GM10266 (cell line): Measurements from ENCODE around the gene GBGT1.

Experiments
- DNase-seq: peaks from one replicate; pipeline ENCODE4 v3.0.0; 2012; ENCODE audit errors: extremely low spot score
- CTCF ChIP-seq: IDR thresholded peaks from 2 replicates; pipeline ENCODE4 v1.5.1; 2012; ENCODE audit warnings: mild to moderate bottlenecking, low read depth; ENCODE audit not compliant: control insufficient read depth, insufficient read depth; ENCODE audit errors: missing control alignments

GBGT1 gene

GRCh38 chr9:133158695-133159094, 5.0 kb downstream of the GBGT1 start:
- TF ChIP-seq CTCF: no peak
- DNase-seq: no peak

- TF ChIP-seq CTCF: no peak
- DNase-seq: no peak
These were observed 8.6 kb downstream of the GBGT1 start for GRCh38 chr9:133155156-133155555.

- TF ChIP-seq CTCF: no peak
- DNase-seq: no peak
These were observed 9.4 kb downstream of the GBGT1 start for GRCh38 chr9:133154097-133154989.

GRCh38 chr9:133153227-133154096, 10.3 kb downstream of the GBGT1 start:
- no peak for DNase-seq
- no peak for TF ChIP-seq CTCF

- no peak for DNase-seq
- no peak for TF ChIP-seq CTCF
These were observed 11.9 kb downstream of the GBGT1 start for GRCh38 chr9:133151601-133152525.

- DNase-seq: no peak
These were observed 12.7 kb downstream of the GBGT1 start for GRCh38 chr9:133151041-133151440.

More at GRCh38 chr9:133151041-133151440, 12.7 kb downstream of the GBGT1 start:
- no peak for TF ChIP-seq CTCF
